Rectal smooth muscle tissue (tissue), 1 donor: Measurements from ENCODE around the gene TBC1D22A.
"Not testable (repeated sequence)": the region's sequence is repeated elsewhere in the genome, so short reads cannot be mapped to it uniquely, and the experiment has no call there.

Experiments
- H3K27ac ChIP-seq: one replicate; pipeline ENCODE4 v1.7.0; 2013; ENCODE audit warnings: low read depth, low read length, inconsistent platforms
- H3K27me3 ChIP-seq: one replicate; pipeline ENCODE4 v1.7.0; 2013; ENCODE audit warnings: low read length; ENCODE audit not compliant: control insufficient read depth, insufficient read depth
- H3K36me3 ChIP-seq: one replicate; pipeline ENCODE4 v1.7.0; 2013; ENCODE audit warnings: low read length; ENCODE audit not compliant: control insufficient read depth, insufficient read depth
- H3K4me1 ChIP-seq: one replicate; pipeline ENCODE4 v1.7.0; 2013; ENCODE audit warnings: low read length; ENCODE audit not compliant: control insufficient read depth, insufficient read depth
- H3K4me3 ChIP-seq: one replicate; pipeline ENCODE4 v1.7.0; 2013; ENCODE audit warnings: low read length
- H3K9ac ChIP-seq: one replicate; pipeline ENCODE4 v1.7.0; 2013; ENCODE audit warnings: low read length

TBC1D22A gene

GRCh38 chr22:47116426-47117341 lies 354.2 kb downstream of the TBC1D22A start:
- H3K27ac ChIP-seq, result no peak overlapping the region
- no peak overlapping the region for H3K4me3 ChIP-seq
- peaks cover 4% of the 10 kb centered on the region for H3K36me3 ChIP-seq
- H3K4me1 ChIP-seq, result no peaks in the 10 kb centered on the region
- H3K9ac ChIP-seq, result no peak overlapping the region
- H3K27me3 ChIP-seq, result no peaks in the 10 kb centered on the region

GRCh38 chr22:47117442-47117841 lies 355.0 kb downstream of the TBC1D22A start:
- H3K9ac ChIP-seq, H3K36me3 ChIP-seq, H3K4me1 ChIP-seq, H3K27ac ChIP-seq, H3K27me3 ChIP-seq, H3K4me3 ChIP-seq: not testable (repeated sequence)

GRCh38 chr22:47119181-47119580 lies 356.7 kb downstream of the TBC1D22A start:
- H3K4me1 ChIP-seq, result no peaks in the 10 kb centered on the region
- no peaks in the 10 kb centered on the region for H3K27me3 ChIP-seq
- H3K27ac ChIP-seq, result no peak overlapping the region
- H3K4me3 ChIP-seq, result no peak overlapping the region
- H3K36me3 ChIP-seq, result no peaks in the 10 kb centered on the region
- no peak overlapping the region for H3K9ac ChIP-seq

GRCh38 chr22:47120399-47120798 lies 357.9 kb downstream of the TBC1D22A start:
- H3K36me3 ChIP-seq, result no peaks in the 10 kb centered on the region
- H3K4me3 ChIP-seq, result no peak overlapping the region
- H3K4me1 ChIP-seq, result no peaks in the 10 kb centered on the region
- no peak overlapping the region for H3K27ac ChIP-seq
- H3K27me3 ChIP-seq, result no peaks in the 10 kb centered on the region
- no peak overlapping the region for H3K9ac ChIP-seq

- Histone ChIP-seq H3K4me1 (no peaks in the 10 kb centered on the region), H3K9ac (no peak overlapping the region), H3K27me3 (no peaks in the 10 kb centered on the region), H3K27ac (no peak overlapping the region), H3K36me3 (no peaks in the 10 kb centered on the region), H3K4me3 (no peak overlapping the region)
Measured at GRCh38 chr22:47121791-47122190, 359.3 kb downstream of the TBC1D22A start.

- Histone ChIP-seq H3K36me3 (no peaks in the 10 kb centered on the region), H3K9ac (no peak overlapping the region), H3K27ac (no peak overlapping the region), H3K4me1 (no peaks in the 10 kb centered on the region), H3K27me3 (no peaks in the 10 kb centered on the region), H3K4me3 (no peak overlapping the region)
Measured at GRCh38 chr22:47122441-47123000, 360.1 kb downstream of the TBC1D22A start.

- no peaks in the 10 kb centered on the region for H3K4me1 ChIP-seq
- H3K4me3 ChIP-seq, result no peak overlapping the region
- no peaks in the 10 kb centered on the region for H3K36me3 ChIP-seq
- no peak overlapping the region for H3K27ac ChIP-seq
- H3K27me3 ChIP-seq, result no peaks in the 10 kb centered on the region
- no peak overlapping the region for H3K9ac ChIP-seq
Measured at GRCh38 chr22:47123006-47123826, 360.8 kb downstream of the TBC1D22A start.

GRCh38 chr22:47123827-47124442 lies 361.5 kb downstream of the TBC1D22A start:
- Histone ChIP-seq H3K27ac (no peak overlapping the region), H3K4me1 (no peaks in the 10 kb centered on the region), H3K36me3 (no peaks in the 10 kb centered on the region), H3K4me3 (no peak overlapping the region), H3K9ac (no peak overlapping the region), H3K27me3 (no peaks in the 10 kb centered on the region)

- no peaks in the 10 kb centered on the region for H3K36me3 ChIP-seq
- no peak overlapping the region for H3K4me3 ChIP-seq
- H3K9ac ChIP-seq, result no peak overlapping the region
- H3K4me1 ChIP-seq, result no peaks in the 10 kb centered on the region
- no peak overlapping the region for H3K27ac ChIP-seq
- H3K27me3 ChIP-seq, result no peaks in the 10 kb centered on the region
Measured at GRCh38 chr22:47124451-47124881, 362.0 kb downstream of the TBC1D22A start.

- H3K4me1 ChIP-seq, result no peaks in the 10 kb centered on the region
- no peak overlapping the region for H3K4me3 ChIP-seq
- H3K27ac ChIP-seq, result no peak overlapping the region
Measured at GRCh38 chr22:47124961-47125360, 362.5 kb downstream of the TBC1D22A start.

GRCh38 chr22:47125603-47126002 lies 363.2 kb downstream of the TBC1D22A start:
- H3K27me3 ChIP-seq, result no peaks in the 10 kb centered on the region
- no peak overlapping the region for H3K4me3 ChIP-seq
- no peaks in the 10 kb centered on the region for H3K36me3 ChIP-seq
- H3K27ac ChIP-seq, result no peak overlapping the region
- no peak overlapping the region for H3K9ac ChIP-seq
- no peaks in the 10 kb centered on the region for H3K4me1 ChIP-seq

More at GRCh38 chr22:47124961-47125360, 362.5 kb downstream of the TBC1D22A start:
- Histone ChIP-seq H3K27me3 (no peaks in the 10 kb centered on the region), H3K36me3 (no peaks in the 10 kb centered on the region), H3K9ac (no peak overlapping the region)

- Histone ChIP-seq H3K9ac (no peak overlapping the region), H3K4me1 (no peaks in the 10 kb centered on the region), H3K27me3 (no peaks in the 10 kb centered on the region), H3K4me3 (no peak overlapping the region), H3K36me3 (no peaks in the 10 kb centered on the region), H3K27ac (no peak overlapping the region)
Measured at GRCh38 chr22:47126344-47126811, 363.9 kb downstream of the TBC1D22A start.
